SK-N-SH treated with all-trans-retinoic acid at 6 μM for 48 hours (cell line): ENCODE data around the gene TUBB4B.

Experiments used
- ESRRG ChIP-seq: fragments of 250-450 bp; sonication (Bioruptor Pico); IDR thresholded peaks from 2 replicates; pipeline ENCODE4 v1.6.1; 2021; ENCODE audit warnings: mild to moderate bottlenecking
- RARB ChIP-seq: fragments of 250-450 bp; sonication (Bioruptor Pico); IDR thresholded peaks from 2 replicates; pipeline ENCODE4 v1.8.0; 2021; ENCODE audit warnings: mild to moderate bottlenecking, moderate library complexity
- TOX ChIP-seq: fragments of 250-450 bp; sonication (Bioruptor Pico); IDR thresholded peaks from 2 replicates; pipeline ENCODE4 v1.8.0; 2021; ENCODE audit warnings: mild to moderate bottlenecking, moderate library complexity, borderline replicate concordance
- ZC3H10 ChIP-seq: fragments of 250-450 bp; sonication (Bioruptor Pico); IDR thresholded peaks from 2 replicates; pipeline ENCODE4 v1.5.1; 2021; ENCODE audit warnings: mild to moderate bottlenecking, moderate library complexity
- ZFP3 ChIP-seq: fragments of 250-450 bp; sonication (Bioruptor Pico); IDR thresholded peaks from 2 replicates; pipeline ENCODE4 v1.5.0; 2020; ENCODE audit warnings: mild to moderate bottlenecking, moderate library complexity
- TF ChIP-seq, protein P1 (sequence below): fragments of 250-450 bp; sonication (Bioruptor Pico); IDR thresholded peaks from 2 replicates; pipeline ENCODE4 v1.5.1; 2020; ENCODE audit warnings: low read depth, mild to moderate bottlenecking, moderate library complexity
- TF ChIP-seq, protein P2 (sequence below): fragments of 250-450 bp; sonication (Bioruptor Pico); IDR thresholded peaks from 2 replicates; pipeline ENCODE4 v1.8.0; 2020; ENCODE audit warnings: mild to moderate bottlenecking, moderate library complexity, borderline replicate concordance
- TF ChIP-seq, protein P3 (sequence below): fragments of 250-450 bp; sonication (Bioruptor Pico); IDR thresholded peaks from 2 replicates; pipeline ENCODE4 v1.8.0; 2021; ENCODE audit warnings: low read depth, mild to moderate bottlenecking, moderate library complexity, borderline replicate concordance

DNA sequence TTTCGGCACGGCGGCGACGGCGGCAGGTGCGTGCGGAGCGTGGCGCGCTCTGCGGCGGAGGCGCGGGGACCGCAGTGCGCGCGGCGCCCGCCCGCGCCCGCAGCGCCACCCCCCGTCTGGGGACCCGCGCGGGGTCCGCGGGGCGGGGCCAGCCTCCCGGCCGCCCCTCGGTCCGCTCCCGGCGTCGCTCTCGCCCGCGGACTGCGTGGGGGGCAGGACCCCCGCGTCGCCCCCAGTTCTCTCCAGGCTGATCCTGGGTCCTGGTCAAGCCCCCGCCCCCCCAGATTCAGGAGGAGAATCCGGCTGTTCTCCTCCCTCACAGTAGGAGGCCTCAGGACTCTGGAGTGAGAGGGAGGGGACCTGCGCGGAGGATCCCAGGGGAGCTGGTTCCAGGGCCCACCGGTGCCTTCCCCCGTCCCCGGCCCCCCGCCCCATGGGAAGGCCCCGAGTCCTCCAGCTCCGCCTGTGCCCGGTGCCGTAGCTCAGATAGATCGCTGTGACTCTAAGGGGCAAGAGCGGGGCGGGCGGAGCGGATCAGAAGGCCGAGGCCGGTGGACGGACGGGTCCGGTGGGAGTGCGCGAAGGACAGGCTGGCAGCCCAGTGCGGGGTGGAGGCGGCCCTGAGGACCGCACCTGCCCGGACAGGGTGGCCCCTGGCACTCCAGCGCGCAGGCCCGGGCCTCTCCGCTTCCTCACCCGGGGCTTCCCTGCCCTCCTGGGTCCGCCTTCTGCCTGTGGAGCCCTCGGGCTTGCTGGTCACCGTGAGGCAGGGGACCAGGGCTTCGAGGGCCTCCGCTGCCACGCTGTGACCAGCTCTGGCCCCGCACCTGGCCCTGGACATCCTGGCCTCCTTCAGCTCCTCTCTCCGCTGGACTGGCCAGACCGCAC is 18.7 kb upstream of the TUBB4B start, which contains the start of gene RNF208:
- TF ChIP-seq, protein P1, sequence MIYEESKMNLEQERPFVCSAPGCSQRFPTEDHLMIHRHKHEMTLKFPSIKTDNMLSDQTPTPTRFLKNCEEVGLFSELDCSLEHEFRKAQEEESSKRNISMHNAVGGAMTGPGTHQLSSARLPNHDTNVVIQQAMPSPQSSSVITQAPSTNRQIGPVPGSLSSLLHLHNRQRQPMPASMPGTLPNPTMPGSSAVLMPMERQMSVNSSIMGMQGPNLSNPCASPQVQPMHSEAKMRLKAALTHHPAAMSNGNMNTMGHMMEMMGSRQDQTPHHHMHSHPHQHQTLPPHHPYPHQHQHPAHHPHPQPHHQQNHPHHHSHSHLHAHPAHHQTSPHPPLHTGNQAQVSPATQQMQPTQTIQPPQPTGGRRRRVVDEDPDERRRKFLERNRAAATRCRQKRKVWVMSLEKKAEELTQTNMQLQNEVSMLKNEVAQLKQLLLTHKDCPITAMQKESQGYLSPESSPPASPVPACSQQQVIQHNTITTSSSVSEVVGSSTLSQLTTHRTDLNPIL = no peak
- TF ChIP-seq ZFP3 = no peak
- TF ChIP-seq, protein P2, sequence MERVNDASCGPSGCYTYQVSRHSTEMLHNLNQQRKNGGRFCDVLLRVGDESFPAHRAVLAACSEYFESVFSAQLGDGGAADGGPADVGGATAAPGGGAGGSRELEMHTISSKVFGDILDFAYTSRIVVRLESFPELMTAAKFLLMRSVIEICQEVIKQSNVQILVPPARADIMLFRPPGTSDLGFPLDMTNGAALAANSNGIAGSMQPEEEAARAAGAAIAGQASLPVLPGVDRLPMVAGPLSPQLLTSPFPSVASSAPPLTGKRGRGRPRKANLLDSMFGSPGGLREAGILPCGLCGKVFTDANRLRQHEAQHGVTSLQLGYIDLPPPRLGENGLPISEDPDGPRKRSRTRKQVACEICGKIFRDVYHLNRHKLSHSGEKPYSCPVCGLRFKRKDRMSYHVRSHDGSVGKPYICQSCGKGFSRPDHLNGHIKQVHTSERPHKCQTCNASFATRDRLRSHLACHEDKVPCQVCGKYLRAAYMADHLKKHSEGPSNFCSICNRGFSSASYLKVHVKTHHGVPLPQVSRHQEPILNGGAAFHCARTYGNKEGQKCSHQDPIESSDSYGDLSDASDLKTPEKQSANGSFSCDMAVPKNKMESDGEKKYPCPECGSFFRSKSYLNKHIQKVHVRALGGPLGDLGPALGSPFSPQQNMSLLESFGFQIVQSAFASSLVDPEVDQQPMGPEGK (CRISPR knock-in tag) = no peak
- TF ChIP-seq ZC3H10 (CRISPR knock-in tag) = no peak
- TF ChIP-seq ESRRG (CRISPR knock-in tag) = no peak
- TF ChIP-seq TOX (CRISPR knock-in tag) = no peak
- TF ChIP-seq, protein P3, sequence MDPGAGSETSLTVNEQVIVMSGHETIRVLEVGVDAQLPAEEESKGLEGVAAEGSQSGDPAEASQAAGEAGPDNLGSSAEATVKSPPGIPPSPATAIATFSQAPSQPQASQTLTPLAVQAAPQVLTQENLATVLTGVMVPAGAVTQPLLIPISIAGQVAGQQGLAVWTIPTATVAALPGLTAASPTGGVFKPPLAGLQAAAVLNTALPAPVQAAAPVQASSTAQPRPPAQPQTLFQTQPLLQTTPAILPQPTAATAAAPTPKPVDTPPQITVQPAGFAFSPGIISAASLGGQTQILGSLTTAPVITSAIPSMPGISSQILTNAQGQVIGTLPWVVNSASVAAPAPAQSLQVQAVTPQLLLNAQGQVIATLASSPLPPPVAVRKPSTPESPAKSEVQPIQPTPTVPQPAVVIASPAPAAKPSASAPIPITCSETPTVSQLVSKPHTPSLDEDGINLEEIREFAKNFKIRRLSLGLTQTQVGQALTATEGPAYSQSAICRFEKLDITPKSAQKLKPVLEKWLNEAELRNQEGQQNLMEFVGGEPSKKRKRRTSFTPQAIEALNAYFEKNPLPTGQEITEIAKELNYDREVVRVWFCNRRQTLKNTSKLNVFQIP = no peak
- TF ChIP-seq RARB (CRISPR knock-in tag) = no peak
